PC-9 (cell line): ENCODE measurements around the gene ULK1.

Experiments
- CTCF ChIP-seq: fragments of 200-600 bp; sonication (generic); conservative IDR thresholded peaks from 2 replicates; pipeline ENCODE4 v1.6.1; 2017; ENCODE audit warnings: mixed run types, antibody characterized with exemption, mild to moderate bottlenecking, moderate library complexity
- EZH2 ChIP-seq: fragments of 200-600 bp; sonication (generic); IDR thresholded peaks from 2 replicates; pipeline ENCODE4 v1.8.0; 2017; ENCODE audit warnings: antibody characterized with exemption, low read depth

- TF ChIP-seq CTCF = no peak
- TF ChIP-seq EZH2 = no peak
Observed at GRCh38 chr12:131905081-131905629, 10.7 kb downstream of the ULK1 start.
